Skeletal muscle satellite cell (primary cell): Measurements from ENCODE around the gene TAB2.
A peak's percentile ranks its signal among the peaks of the same experiment; 100 is the strongest.

ENCODE experiments used
- H3K27me3 ChIP-seq: 2 replicates; pipeline ENCODE4 v1.7.0; 2013; ENCODE audit warnings: low read length; ENCODE audit not compliant: control insufficient read depth, insufficient read depth
- H3K36me3 ChIP-seq: 2 replicates; pipeline ENCODE4 v1.7.0; 2013; ENCODE audit warnings: mild to moderate bottlenecking, control low read depth, low read length; ENCODE audit not compliant: insufficient read depth
- H3K4me1 ChIP-seq: 2 replicates; pipeline ENCODE4 v1.7.0; 2013; ENCODE audit warnings: low read length; ENCODE audit not compliant: control insufficient read depth, insufficient read depth
- H3K4me2 ChIP-seq: 2 replicates; pipeline ENCODE4 v1.7.0; 2013; ENCODE audit warnings: mild to moderate bottlenecking, low read length
- H3K4me3 ChIP-seq: 2 replicates; pipeline ENCODE4 v1.7.0; 2013; ENCODE audit warnings: low read length
- H3K9ac ChIP-seq: 2 replicates; pipeline ENCODE4 v1.7.0; 2013; ENCODE audit warnings: mild to moderate bottlenecking, low read depth, low read length, moderate library complexity
- H3K9me3 ChIP-seq: replicated peaks from 2 replicates; pipeline ENCODE4 v1.7.0; 2013; ENCODE audit warnings: mild to moderate bottlenecking, control low read depth, low read length

TAB2 gene

GRCh38 chr6:149449831-149450678, 132.5 kb downstream of the TAB2 start:
- Histone ChIP-seq H3K9me3 (no peaks in the 10 kb centered on the region), H3K27me3 (no peaks in the 10 kb centered on the region), H3K4me3 (peak overlapping the region; percentile 73), H3K36me3 (no peaks in the 10 kb centered on the region), H3K9ac (no peak overlapping the region), H3K4me1 (peaks cover 39% of the 10 kb centered on the region), H3K4me2 (peak overlapping the region; percentile 88)

- Histone ChIP-seq H3K4me1 (peaks cover 33% of the 10 kb centered on the region), H3K27me3 (no peaks in the 10 kb centered on the region), H3K9me3 (no peaks in the 10 kb centered on the region), H3K36me3 (no peaks in the 10 kb centered on the region), H3K9ac (peak overlapping the region; percentile 57), H3K4me3 (peak overlapping the region; percentile 73), H3K4me2 (peak overlapping the region; percentile 88)
Measured at GRCh38 chr6:149450679-149451375, 133.3 kb downstream of the TAB2 start.

GRCh38 chr6:149451376-149452036, 134.0 kb downstream of the TAB2 start:
- Histone ChIP-seq H3K9ac (peak overlapping the region; percentile 57), H3K4me2 (peak overlapping the region; percentile 88), H3K4me3 (peak overlapping the region; percentile 73), H3K9me3 (no peaks in the 10 kb centered on the region), H3K36me3 (no peaks in the 10 kb centered on the region), H3K4me1 (peaks cover 30% of the 10 kb centered on the region), H3K27me3 (no peaks in the 10 kb centered on the region)

GRCh38 chr6:149452037-149452939, 134.8 kb downstream of the TAB2 start:
- Histone ChIP-seq H3K4me2 (no peak overlapping the region), H3K9ac (no peak overlapping the region), H3K4me1 (peaks cover 30% of the 10 kb centered on the region), H3K4me3 (no peak overlapping the region), H3K9me3 (no peaks in the 10 kb centered on the region), H3K36me3 (no peaks in the 10 kb centered on the region), H3K27me3 (no peaks in the 10 kb centered on the region)

- no peaks in the 10 kb centered on the region for H3K36me3 ChIP-seq
- H3K27me3 ChIP-seq = no peaks in the 10 kb centered on the region
- no peaks in the 10 kb centered on the region for H3K9me3 ChIP-seq
- H3K4me3 ChIP-seq = peak overlapping the region; percentile 7
- peak overlapping the region; percentile 69 for H3K4me2 ChIP-seq
- peak overlapping the region; percentile 33 for H3K9ac ChIP-seq
- peaks cover 33% of the 10 kb centered on the region for H3K4me1 ChIP-seq
Measured at GRCh38 chr6:149453597-149454345, 136.3 kb downstream of the TAB2 start.

GRCh38 chr6:149454346-149454848, 136.9 kb downstream of the TAB2 start:
- Histone ChIP-seq H3K9ac (peak overlapping the region; percentile 33), H3K4me3 (peak overlapping the region; percentile 7), H3K27me3 (no peaks in the 10 kb centered on the region), H3K4me1 (peaks cover 33% of the 10 kb centered on the region), H3K9me3 (no peaks in the 10 kb centered on the region), H3K4me2 (peak overlapping the region; percentile 69), H3K36me3 (no peaks in the 10 kb centered on the region)

- Histone ChIP-seq H3K4me2 (peak overlapping the region; percentile 69), H3K4me3 (no peak overlapping the region), H3K36me3 (no peaks in the 10 kb centered on the region), H3K9me3 (no peaks in the 10 kb centered on the region), H3K4me1 (peaks cover 33% of the 10 kb centered on the region), H3K27me3 (no peaks in the 10 kb centered on the region), H3K9ac (peak overlapping the region; percentile 8)
Measured at GRCh38 chr6:149455031-149455732, 137.7 kb downstream of the TAB2 start.

GRCh38 chr6:149456311-149457021, 139.0 kb downstream of the TAB2 start:
- Histone ChIP-seq H3K4me3 (no peak overlapping the region), H3K27me3 (no peaks in the 10 kb centered on the region), H3K9ac (no peak overlapping the region), H3K4me1 (peaks cover 23% of the 10 kb centered on the region), H3K9me3 (no peaks in the 10 kb centered on the region), H3K36me3 (no peaks in the 10 kb centered on the region), H3K4me2 (no peak overlapping the region)

- Histone ChIP-seq H3K9ac (no peak overlapping the region), H3K9me3 (no peaks in the 10 kb centered on the region), H3K27me3 (no peaks in the 10 kb centered on the region), H3K4me3 (no peak overlapping the region), H3K4me2 (no peak overlapping the region), H3K4me1 (peaks cover 20% of the 10 kb centered on the region), H3K36me3 (no peaks in the 10 kb centered on the region)
Measured at GRCh38 chr6:149457316-149457884, 139.9 kb downstream of the TAB2 start.
